Measurements from ENCODE around the gene VWA1.
"Not testable (repeated sequence)": the region's sequence is repeated elsewhere in the genome, so short reads cannot be mapped to it uniquely, and the experiment has no call there.

VWA1 gene

GRCh38 chr1:1435106-1435903 lies at the start of gene VWA1:
VWA1 (plus strand) TSS chr1:1435690; CDS start chr1:1435749, 59 bp downstream.
- peak; percentile 97 for DNase-seq (ENCODE audit: low spot score)

GRCh38 chr1:1385931-1386330 lies 49.6 kb upstream of the VWA1 start:
- no peak for DNase-seq (ENCODE audit: low spot score)

- DNase-seq (ENCODE audit: low spot score) = no peak
These were observed 48.1 kb upstream of the VWA1 start for GRCh38 chr1:1387098-1388077.

GRCh38 chr1:1388078-1388472 lies 47.4 kb upstream of the VWA1 start:
- DNase-seq (ENCODE audit: low spot score) = no peak

GRCh38 chr1:1390675-1391074 lies 44.8 kb upstream of the VWA1 start:
- DNase-seq (ENCODE audit: low spot score) = no peak

- no peak for DNase-seq (ENCODE audit: low spot score)
These were observed 44.3 kb upstream of the VWA1 start for GRCh38 chr1:1391225-1391624.

- no peak for DNase-seq (ENCODE audit: low spot score)
These were observed 42.5 kb upstream of the VWA1 start for GRCh38 chr1:1393014-1393413.

GRCh38 chr1:1393428-1393827 lies 42.1 kb upstream of the VWA1 start:
- DNase-seq (ENCODE audit: low spot score) = no peak

- DNase-seq (ENCODE audit: low spot score) = no peak
These were observed 41.4 kb upstream of the VWA1 start for GRCh38 chr1:1394116-1394515.

GRCh38 chr1:1395166-1395565 lies 40.3 kb upstream of the VWA1 start:
- DNase-seq (ENCODE audit: low spot score) = no peak

GRCh38 chr1:1397839-1398523 lies 37.5 kb upstream of the VWA1 start:
- peak; percentile 30 for DNase-seq (ENCODE audit: low spot score)

- peak; percentile 33 for DNase-seq (ENCODE audit: low spot score)
These were observed 36.8 kb upstream of the VWA1 start for GRCh38 chr1:1398677-1399186.

GRCh38 chr1:1399187-1399871 lies 36.2 kb upstream of the VWA1 start, which contains the start of gene CCNL2:
CCNL2 (minus strand) TSS chr1:1399335; CDS start chr1:1399306, 29 bp downstream.
- DNase-seq (ENCODE audit: low spot score) = peak; percentile 99

GRCh38 chr1:1399872-1400575 lies 35.5 kb upstream of the VWA1 start:
- peak; percentile 26 for DNase-seq (ENCODE audit: low spot score)

- DNase-seq (ENCODE audit: low spot score) = no peak
These were observed 34.7 kb upstream of the VWA1 start for GRCh38 chr1:1400576-1401456.

- no peak for DNase-seq (ENCODE audit: low spot score)
These were observed 34.0 kb upstream of the VWA1 start for GRCh38 chr1:1401457-1402010.

GRCh38 chr1:1402072-1402900 lies 33.2 kb upstream of the VWA1 start:
- DNase-seq (ENCODE audit: low spot score) = peak; percentile 72

- DNase-seq (ENCODE audit: low spot score) = not testable (repeated sequence)
These were observed 32.5 kb upstream of the VWA1 start for GRCh38 chr1:1402901-1403392.
